ENCODE data around the gene ARHGAP12.

Gene ARHGAP12

DNA sequence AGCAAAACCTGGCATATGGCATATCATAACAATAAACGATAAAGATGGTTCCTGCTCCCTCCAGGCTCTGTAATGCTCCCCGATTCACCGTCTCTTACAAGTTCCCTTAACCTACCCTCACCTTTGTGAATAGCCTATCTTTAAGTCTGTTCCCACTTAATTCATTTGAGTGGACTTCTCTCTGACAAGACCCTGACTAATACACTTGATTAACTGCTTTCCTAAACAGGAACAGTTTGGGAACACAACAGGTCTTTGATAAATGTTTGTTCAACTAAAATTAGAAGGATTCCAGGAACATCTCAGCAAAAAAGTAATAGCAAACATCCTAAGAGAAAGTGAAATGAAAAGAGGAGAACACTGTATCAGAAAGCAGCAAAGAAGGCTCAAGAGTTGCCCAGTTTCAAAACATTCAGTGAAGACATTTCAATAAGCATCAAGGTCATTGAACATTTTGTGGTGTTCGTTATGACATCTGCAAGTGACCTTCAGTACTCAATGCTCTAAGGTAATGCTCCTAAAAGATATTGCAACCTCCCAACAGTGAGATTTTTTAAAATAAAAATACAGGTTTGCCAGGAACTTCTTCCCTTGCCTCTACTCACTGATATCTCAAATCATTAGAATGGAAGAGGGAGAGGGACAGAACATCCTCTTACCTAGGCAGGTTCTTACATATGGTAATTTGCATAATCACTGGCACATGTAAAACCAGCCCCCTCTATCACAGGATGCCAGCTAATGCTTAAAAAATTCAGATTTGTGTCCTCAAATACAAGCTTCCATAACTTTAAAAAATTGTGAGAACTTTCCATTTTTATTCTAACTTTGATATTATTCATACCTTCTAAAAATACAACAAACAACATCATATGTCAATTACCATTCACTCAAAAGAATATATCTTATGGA, 11.4 kb upstream of the ARHGAP12 start:
- Histone ChIP-seq H3K4me3 (ENCODE audit: insufficient read depth, low read length, poor library complexity, severe bottlenecking) (no peak overlapping the region), H3K36me3 (ENCODE audit: low read length) (no peaks in the 10 kb centered on the region), H3K4me2 (ENCODE audit: low read depth, low read length, poor library complexity, severe bottlenecking) (no peak overlapping the region), H3K9ac (ENCODE audit: low read length) (no peak overlapping the region), H2AFZ (ENCODE audit: low read depth, low read length, severe bottlenecking) (no peak overlapping the region), H3K9me2 (replicated peaks; ENCODE audit: insufficient read depth, low read length) (no peaks in the 10 kb centered on the region), H3K27ac (ENCODE audit: low read depth, low read length) (no peak overlapping the region), H3K27me3 (ENCODE audit: low read length) (no peaks in the 10 kb centered on the region), H4K20me1 (ENCODE audit: low read depth, low read length) (no peaks in the 10 kb centered on the region), H3F3A (ENCODE audit: insufficient read depth) (no peaks in the 10 kb centered on the region), H3K79me2 (ENCODE audit: insufficient read depth, low read length) (no peaks in the 10 kb centered on the region), H3K9me3 (ENCODE audit: insufficient read depth, low read length) (no peaks in the 10 kb centered on the region)
- TF ChIP-seq, protein P1, sequence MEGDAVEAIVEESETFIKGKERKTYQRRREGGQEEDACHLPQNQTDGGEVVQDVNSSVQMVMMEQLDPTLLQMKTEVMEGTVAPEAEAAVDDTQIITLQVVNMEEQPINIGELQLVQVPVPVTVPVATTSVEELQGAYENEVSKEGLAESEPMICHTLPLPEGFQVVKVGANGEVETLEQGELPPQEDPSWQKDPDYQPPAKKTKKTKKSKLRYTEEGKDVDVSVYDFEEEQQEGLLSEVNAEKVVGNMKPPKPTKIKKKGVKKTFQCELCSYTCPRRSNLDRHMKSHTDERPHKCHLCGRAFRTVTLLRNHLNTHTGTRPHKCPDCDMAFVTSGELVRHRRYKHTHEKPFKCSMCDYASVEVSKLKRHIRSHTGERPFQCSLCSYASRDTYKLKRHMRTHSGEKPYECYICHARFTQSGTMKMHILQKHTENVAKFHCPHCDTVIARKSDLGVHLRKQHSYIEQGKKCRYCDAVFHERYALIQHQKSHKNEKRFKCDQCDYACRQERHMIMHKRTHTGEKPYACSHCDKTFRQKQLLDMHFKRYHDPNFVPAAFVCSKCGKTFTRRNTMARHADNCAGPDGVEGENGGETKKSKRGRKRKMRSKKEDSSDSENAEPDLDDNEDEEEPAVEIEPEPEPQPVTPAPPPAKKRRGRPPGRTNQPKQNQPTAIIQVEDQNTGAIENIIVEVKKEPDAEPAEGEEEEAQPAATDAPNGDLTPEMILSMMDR (IDR thresholded peaks at IDR 0.05; ENCODE audit: insufficient read depth, low read length, poor library complexity, severe bottlenecking), result no peak
- TF ChIP-seq EZH2phosphoT487 (conservative IDR thresholded peaks at IDR 0.05; ENCODE audit: low read length), result no peak

DNA sequence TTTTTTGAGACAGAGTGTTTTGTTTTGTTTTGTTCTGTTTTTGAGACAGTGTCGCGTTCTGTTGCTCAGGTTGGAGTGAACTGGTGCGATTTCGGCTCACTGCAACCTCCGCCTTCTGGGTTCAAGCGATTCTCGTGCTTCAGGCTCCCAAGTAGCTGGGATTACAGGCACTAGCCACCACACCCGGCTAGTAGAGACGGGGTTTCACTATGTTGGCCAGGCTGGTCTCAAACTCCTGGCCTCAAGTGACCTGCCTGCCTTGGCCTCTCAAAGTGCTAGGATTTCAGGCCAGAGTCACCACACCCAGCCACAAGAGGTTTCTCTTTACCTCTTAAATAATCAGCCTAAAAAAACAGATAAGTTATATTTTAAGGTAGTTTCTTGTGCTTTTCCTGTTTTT, 8.7 kb upstream of the ARHGAP12 start:
- no peaks in the 10 kb centered on the region for H3K9me2 ChIP-seq (replicated peaks; ENCODE audit: insufficient read depth, low read length)
- no peaks in the 10 kb centered on the region for H3K79me2 ChIP-seq (ENCODE audit: insufficient read depth, low read length)
- no peak for TF ChIP-seq EZH2phosphoT487 (conservative IDR thresholded peaks at IDR 0.05; ENCODE audit: low read length)
- TF ChIP-seq, protein P1 (IDR thresholded peaks at IDR 0.05; ENCODE audit: insufficient read depth, low read length, poor library complexity, severe bottlenecking), result no peak
- H2AFZ ChIP-seq (ENCODE audit: low read depth, low read length, severe bottlenecking), result no peak overlapping the region
- H3K4me2 ChIP-seq (ENCODE audit: low read depth, low read length, poor library complexity, severe bottlenecking), result no peak overlapping the region
- no peak overlapping the region for H3K4me3 ChIP-seq (ENCODE audit: insufficient read depth, low read length, poor library complexity, severe bottlenecking)
- no peaks in the 10 kb centered on the region for H3F3A ChIP-seq (ENCODE audit: insufficient read depth)
- no peaks in the 10 kb centered on the region for H3K36me3 ChIP-seq (ENCODE audit: low read length)
- H3K9me3 ChIP-seq (ENCODE audit: insufficient read depth, low read length), result no peaks in the 10 kb centered on the region
- no peaks in the 10 kb centered on the region for H3K27me3 ChIP-seq (ENCODE audit: low read length)
- no peaks in the 10 kb centered on the region for H4K20me1 ChIP-seq (ENCODE audit: low read depth, low read length)
- no peak overlapping the region for H3K9ac ChIP-seq (ENCODE audit: low read length)
- no peak overlapping the region for H3K27ac ChIP-seq (ENCODE audit: low read depth, low read length)

DNA sequence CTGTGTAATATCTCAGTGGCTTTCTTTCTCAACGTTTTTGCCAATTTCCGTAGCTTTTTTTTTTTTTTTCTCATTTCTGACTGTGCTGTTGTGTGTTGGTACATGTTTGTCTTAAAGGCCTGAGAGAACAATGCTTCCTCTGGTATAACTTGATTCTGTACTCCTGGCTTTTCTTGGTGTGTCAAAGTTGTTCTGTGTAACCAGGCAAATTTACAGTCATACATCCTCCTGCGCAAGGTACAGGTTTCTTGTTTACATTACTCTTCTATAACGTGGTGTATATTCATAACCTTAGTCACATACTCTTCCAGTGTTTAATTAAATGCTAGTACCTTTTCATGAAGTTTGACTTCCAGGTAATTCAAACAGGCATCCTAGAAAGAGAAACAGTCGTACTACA, 8.3 kb upstream of the ARHGAP12 start:
- Histone ChIP-seq H3K36me3 (ENCODE audit: low read length) (no peaks in the 10 kb centered on the region), H4K20me1 (ENCODE audit: low read depth, low read length) (no peaks in the 10 kb centered on the region), H3K27me3 (ENCODE audit: low read length) (no peaks in the 10 kb centered on the region), H3K27ac (ENCODE audit: low read depth, low read length) (no peak overlapping the region), H3K9ac (ENCODE audit: low read length) (no peak overlapping the region), H2AFZ (ENCODE audit: low read depth, low read length, severe bottlenecking) (no peak overlapping the region), H3F3A (ENCODE audit: insufficient read depth) (no peaks in the 10 kb centered on the region), H3K4me3 (ENCODE audit: insufficient read depth, low read length, poor library complexity, severe bottlenecking) (no peak overlapping the region), H3K4me2 (ENCODE audit: low read depth, low read length, poor library complexity, severe bottlenecking) (no peak overlapping the region), H3K9me3 (ENCODE audit: insufficient read depth, low read length) (no peaks in the 10 kb centered on the region), H3K79me2 (ENCODE audit: insufficient read depth, low read length) (no peaks in the 10 kb centered on the region), H3K9me2 (replicated peaks; ENCODE audit: insufficient read depth, low read length) (no peaks in the 10 kb centered on the region)
- TF ChIP-seq, protein P1 (IDR thresholded peaks at IDR 0.05; ENCODE audit: insufficient read depth, low read length, poor library complexity, severe bottlenecking), result no peak
- no peak for TF ChIP-seq EZH2phosphoT487 (conservative IDR thresholded peaks at IDR 0.05; ENCODE audit: low read length)

Data from SU-DHL-6 (cell line).